G401.6 (cell line): Measurements from ENCODE around the gene ECM2.
"Not testable (repeated sequence)": the region's sequence is repeated elsewhere in the genome, so short reads cannot be mapped to it uniquely, and the experiment has no call there.

Experiments used
- FAIRE-seq: peaks from 2 replicates; lab custom pipeline; 2012; peaks lifted over from hg19 to GRCh38; lab: Jason Lieb, UNC

Gene ECM2

GRCh38 chr9:92535940-92536850 is at the start of gene ECM2:
Gene ECM2, minus strand, starts transcription at chr9:92535990. Its CDS starts 13,124 bp downstream, at chr9:92522866.
- FAIRE-seq: no peak

GRCh38 chr9:92576175-92576574 is 40.4 kb upstream of the ECM2 start:
- no peak for FAIRE-seq

- FAIRE-seq: not testable (repeated sequence)
These were observed 37.8 kb upstream of the ECM2 start for GRCh38 chr9:92573612-92574011.

- FAIRE-seq: not testable (repeated sequence)
These were observed 36.1 kb upstream of the ECM2 start for GRCh38 chr9:92571871-92572270.

- no peak for FAIRE-seq
These were observed 29.2 kb upstream of the ECM2 start for GRCh38 chr9:92564982-92565381.

- FAIRE-seq: no peak
These were observed 28.7 kb upstream of the ECM2 start for GRCh38 chr9:92564504-92564903.

- no peak for FAIRE-seq
These were observed 27.6 kb upstream of the ECM2 start for GRCh38 chr9:92563116-92564100.

GRCh38 chr9:92562461-92562967 is 26.7 kb upstream of the ECM2 start:
- FAIRE-seq: no peak

GRCh38 chr9:92561374-92562330 is 25.9 kb upstream of the ECM2 start:
- FAIRE-seq: no peak

- no peak for FAIRE-seq
These were observed 23.0 kb upstream of the ECM2 start for GRCh38 chr9:92558612-92559374.

- FAIRE-seq: no peak
These were observed 15.0 kb upstream of the ECM2 start for GRCh38 chr9:92550765-92551164.

- no peak for FAIRE-seq
These were observed 11.6 kb upstream of the ECM2 start for GRCh38 chr9:92547356-92547755.

- no peak for FAIRE-seq
These were observed 9.3 kb upstream of the ECM2 start for GRCh38 chr9:92545002-92545510.

GRCh38 chr9:92543972-92544371 is 8.2 kb upstream of the ECM2 start:
- no peak for FAIRE-seq

- FAIRE-seq: no peak
These were observed 2.8 kb upstream of the ECM2 start for GRCh38 chr9:92538541-92538940.

GRCh38 chr9:92534674-92535073 is 1.1 kb downstream of the ECM2 start:
- no peak for FAIRE-seq

GRCh38 chr9:92534204-92534603 is 1.6 kb downstream of the ECM2 start:
- no peak for FAIRE-seq

GRCh38 chr9:92530893-92531292 is 4.9 kb downstream of the ECM2 start:
- FAIRE-seq: peak; percentile 67

- no peak for FAIRE-seq
These were observed 6.7 kb downstream of the ECM2 start for GRCh38 chr9:92529124-92529523.

- no peak for FAIRE-seq
These were observed 7.3 kb downstream of the ECM2 start for GRCh38 chr9:92528522-92528849.
